VCaP (cell line): Measurements from ENCODE around the gene TLCD2.

Experiments used
- H3K27ac ChIP-seq: fragments of 450-650 bp; 2 replicates; pipeline ENCODE4 v1.5.1; 2017
- TF ChIP-seq, protein P1 (sequence below): fragments of 450-650 bp; conservative IDR thresholded peaks from 2 replicates; pipeline ENCODE4 v1.5.1; 2017; ENCODE audit warnings: mild to moderate bottlenecking, moderate library complexity

Gene TLCD2

DNA sequence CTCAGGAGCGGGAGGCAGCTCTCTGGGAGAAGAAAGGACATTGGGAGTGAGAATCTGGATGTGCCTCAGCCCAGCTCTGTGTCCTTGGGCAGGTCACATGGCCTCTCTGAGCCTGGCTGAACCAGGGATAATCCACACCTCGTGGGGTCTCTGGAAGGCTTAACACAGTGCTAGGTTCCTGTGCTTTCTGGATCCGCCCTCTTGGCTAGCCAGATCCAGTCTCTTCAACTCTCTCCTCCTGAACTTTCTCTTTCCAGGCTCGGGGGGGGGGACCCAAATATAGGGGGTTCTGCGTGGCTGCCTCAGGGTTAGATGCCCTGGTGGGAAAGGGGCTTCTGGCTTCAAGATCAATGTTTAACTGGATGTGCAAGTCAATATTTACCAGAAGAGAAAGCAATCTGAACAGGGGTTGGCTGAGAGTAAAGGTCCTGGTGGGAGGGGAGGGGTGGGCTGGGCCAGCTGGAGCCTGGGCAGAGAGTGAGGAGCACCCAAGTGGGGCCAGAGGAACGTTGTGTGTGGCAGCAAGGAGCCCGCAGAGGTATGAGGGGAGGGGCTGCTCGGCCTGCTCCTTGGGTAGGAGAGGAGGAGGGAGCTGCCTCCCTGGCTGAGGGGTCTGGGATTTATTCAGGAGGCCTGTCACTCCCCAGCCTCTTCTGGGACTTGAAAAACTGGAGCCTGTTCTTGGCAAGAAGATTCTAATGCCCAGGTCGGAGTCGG is 32.4 kb upstream of the TLCD2 start, which contains the start of gene SERPINF2:
Gene SERPINF2, plus strand, starts transcription at position 501 of the 717 bp plus-strand sequence. CDS start 2,125 bp downstream, outside the sequence.
- 0 out of 2 replicates have a peak within 1 kb of the TSS, but pooled peaks have one; percentile 34 for H3K27ac ChIP-seq
- TF ChIP-seq, protein P1, sequence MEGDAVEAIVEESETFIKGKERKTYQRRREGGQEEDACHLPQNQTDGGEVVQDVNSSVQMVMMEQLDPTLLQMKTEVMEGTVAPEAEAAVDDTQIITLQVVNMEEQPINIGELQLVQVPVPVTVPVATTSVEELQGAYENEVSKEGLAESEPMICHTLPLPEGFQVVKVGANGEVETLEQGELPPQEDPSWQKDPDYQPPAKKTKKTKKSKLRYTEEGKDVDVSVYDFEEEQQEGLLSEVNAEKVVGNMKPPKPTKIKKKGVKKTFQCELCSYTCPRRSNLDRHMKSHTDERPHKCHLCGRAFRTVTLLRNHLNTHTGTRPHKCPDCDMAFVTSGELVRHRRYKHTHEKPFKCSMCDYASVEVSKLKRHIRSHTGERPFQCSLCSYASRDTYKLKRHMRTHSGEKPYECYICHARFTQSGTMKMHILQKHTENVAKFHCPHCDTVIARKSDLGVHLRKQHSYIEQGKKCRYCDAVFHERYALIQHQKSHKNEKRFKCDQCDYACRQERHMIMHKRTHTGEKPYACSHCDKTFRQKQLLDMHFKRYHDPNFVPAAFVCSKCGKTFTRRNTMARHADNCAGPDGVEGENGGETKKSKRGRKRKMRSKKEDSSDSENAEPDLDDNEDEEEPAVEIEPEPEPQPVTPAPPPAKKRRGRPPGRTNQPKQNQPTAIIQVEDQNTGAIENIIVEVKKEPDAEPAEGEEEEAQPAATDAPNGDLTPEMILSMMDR = no peak

DNA sequence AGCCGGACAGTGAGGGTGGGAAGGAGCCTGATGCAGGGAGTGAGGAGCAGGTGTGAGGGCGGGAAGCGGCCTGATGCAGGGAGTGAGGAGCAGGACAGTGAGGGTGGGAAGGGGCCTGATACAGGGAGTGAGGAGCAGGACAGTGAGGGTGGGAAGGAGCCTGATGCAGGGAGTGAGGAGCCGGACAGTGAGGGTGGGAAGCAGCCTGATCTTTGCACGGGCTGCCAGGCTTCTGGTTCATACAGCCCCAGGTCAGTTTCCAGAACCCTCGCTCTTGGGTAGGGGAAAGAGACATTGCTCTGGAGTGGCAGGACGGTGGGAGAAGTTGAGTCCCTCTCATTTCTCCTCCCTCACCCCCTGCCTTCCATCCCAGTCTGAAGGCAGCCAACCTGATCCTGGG is 31.7 kb upstream of the TLCD2 start:
- 0 out of 2 replicates have a peak overlapping the region, but pooled peaks have one; percentile 34 for H3K27ac ChIP-seq

DNA sequence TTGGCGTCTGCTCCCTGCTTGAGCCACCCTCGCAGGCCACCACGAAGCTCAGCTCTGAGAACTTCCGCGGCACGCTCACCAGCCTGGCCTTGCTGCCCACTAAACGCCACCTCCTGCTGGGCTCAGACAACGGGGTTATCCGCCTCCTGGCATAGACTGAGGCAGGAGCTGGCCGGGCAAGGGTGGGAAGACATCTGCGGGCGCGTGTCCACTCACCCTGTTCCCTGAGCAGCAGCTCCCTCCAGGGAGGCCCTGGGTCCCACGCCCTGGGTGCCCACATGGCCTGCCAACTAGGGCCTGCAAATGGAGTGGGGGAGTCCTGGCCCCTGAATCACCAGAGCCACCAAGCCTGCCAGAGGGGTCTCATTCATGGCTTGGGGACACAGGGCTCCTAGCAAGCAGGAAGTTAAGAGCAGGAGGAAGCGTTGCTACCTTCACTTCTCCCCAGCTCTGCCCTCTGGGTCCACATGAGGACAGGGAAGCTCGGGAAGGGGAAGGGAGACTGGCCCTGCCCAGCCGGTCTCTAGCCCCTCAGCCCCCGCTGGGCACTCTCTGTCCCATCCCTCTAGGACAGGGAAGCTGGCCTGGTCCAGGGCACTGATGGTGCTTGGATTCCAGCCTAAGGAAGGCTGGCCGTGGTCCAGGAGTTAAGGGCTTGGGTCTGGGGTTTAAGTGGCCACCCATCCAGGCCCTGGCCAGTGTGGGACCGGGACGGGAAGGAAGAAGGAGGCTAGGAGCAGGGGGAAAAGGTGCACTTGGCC is 27.5 kb upstream of the TLCD2 start:
- H3K27ac ChIP-seq = no peak overlapping the region

DNA sequence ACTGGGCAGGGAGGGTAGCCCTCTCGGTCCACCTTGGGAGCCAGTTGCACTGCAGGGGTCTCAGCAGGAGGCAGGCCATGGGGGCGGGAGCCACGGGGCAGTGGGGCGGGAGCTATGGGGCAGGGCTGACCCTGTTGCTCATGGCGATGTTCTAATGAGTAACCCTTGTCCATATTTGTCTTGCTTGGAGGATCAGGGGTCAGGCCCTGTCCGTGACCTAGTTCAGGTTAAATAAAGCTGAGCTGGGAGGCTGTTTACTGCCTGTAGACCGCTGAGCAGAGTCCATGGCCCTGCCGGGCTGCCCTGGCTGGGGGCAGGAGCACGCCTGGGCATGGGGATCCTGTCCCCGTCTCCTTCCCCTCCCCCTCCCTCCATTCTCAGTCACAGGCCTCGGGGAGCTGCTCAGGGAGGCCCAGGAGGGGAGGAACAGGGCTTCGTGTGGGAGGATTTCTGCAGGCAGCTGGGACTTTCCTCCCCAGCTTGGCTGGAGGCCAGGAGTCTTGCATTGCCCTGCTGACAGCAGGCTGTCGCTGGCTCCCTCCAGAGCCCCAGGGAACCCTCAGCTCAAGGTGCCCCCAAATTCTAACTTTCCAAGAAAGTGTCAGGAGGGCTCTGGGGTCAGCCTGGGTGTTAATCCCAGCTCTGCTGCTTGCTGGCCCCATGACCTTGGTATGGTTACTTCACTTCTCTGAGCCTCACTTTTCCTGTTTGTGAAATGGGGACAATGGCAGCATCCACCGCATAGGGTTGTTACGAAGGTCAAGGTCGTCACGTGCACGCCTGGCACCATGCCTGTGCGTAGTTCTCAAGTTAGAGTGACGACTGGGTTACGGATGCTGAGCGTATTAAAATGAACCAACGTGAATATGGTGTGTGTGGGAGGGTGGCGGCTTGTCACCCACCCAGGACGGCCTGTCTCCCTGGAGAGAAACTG is 26.4 kb upstream of the TLCD2 start:
- TF ChIP-seq, protein P1 = no peak
- no peak overlapping the region for H3K27ac ChIP-seq

More for the DNA sequence above, 27.5 kb upstream of the TLCD2 start:
- TF ChIP-seq, protein P1 = no peak

DNA sequence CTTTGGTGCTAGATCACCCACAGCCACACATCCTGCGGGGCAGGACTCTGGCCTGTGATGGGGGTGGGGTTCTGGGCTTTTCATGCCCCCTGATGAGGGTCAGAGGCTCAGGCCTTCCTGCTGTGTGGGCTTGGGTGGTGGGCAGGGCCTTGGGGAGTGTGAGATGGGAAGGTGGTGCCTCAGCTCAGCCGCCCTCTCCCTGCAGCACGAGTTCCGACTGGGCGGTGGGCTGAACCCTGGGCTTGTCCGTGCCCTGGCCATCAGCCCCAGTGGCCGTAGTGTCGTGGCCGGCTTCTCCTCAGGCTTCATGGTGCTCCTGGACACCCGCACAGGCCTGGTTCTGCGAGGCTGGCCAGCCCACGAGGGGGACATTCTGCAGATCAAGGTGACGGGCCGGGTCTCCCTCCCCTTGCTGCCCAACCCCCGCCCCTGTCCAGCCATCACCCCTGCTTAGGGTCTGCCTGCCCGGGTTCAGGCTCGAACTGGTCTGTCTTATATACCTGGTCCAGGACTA is 25.7 kb upstream of the TLCD2 start:
- H3K27ac ChIP-seq = no peak overlapping the region

DNA sequence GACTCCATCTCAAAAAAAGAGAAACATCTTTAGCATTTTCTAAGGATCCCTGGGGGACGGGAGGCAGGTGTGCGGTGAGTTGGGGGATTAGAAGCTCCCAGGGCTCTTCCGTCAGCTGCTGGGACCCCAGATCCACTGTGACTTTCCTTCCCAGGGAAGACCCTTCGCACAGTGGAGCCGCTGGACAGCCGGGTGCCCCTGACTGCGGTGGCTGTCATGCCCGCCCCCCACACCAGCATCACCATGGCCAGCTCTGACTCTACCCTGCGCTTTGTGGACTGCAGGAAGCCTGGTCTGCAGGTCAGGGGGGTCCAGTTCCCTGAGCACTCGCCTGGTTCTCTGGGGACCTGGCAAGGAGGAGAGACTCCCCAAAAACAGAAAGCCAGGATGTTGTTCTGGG is 25.2 kb upstream of the TLCD2 start:
- TF ChIP-seq, protein P1 = no peak
- no peak overlapping the region for H3K27ac ChIP-seq

More for the DNA sequence above, 25.7 kb upstream of the TLCD2 start:
- TF ChIP-seq, protein P1 = no peak

DNA sequence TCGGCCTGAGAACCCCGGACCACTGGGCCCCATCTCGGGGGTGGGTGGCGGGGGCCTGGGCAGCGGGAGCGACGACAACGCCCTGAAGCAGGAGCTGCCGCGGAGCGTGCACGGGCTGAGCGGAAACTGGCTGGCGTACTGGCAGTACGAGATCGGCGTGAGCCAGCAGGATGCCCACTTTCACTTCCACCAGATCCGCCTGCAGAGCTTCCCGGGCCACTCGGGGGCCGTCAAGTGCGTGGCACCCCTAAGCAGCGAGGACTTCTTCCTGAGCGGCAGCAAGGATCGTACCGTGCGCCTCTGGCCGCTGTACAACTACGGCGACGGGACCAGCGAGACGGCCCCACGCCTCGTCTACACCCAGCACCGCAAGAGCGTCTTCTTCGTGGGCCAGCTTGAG is 23.6 kb upstream of the TLCD2 start:
- no peak overlapping the region for H3K27ac ChIP-seq
- TF ChIP-seq, protein P1 = no peak
